WTC11 (cell line): ENCODE data around the gene NPY5R.

Experiments
- ATF1 ChIP-seq: sonication (generic); formaldehyde crosslinking; IDR thresholded peaks from 2 replicates; pipeline ENCODE4 v1.8.1; 2023; ENCODE audit warnings: mild to moderate bottlenecking, moderate library complexity, missing genetic modification reagents
- ELF4 ChIP-seq: sonication (generic); formaldehyde crosslinking; IDR thresholded peaks from 2 replicates; pipeline ENCODE4 v1.8.1; 2022; ENCODE audit warnings: low read depth, mild to moderate bottlenecking, moderate library complexity, missing genetic modification reagents
- KAT7 ChIP-seq: sonication (generic); formaldehyde crosslinking; IDR thresholded peaks from 2 replicates; pipeline ENCODE4 v1.8.1; 2023; ENCODE audit warnings: missing genetic modification reagents, mild to moderate bottlenecking, borderline replicate concordance
- NR2C2 ChIP-seq: sonication (generic); formaldehyde crosslinking; IDR thresholded peaks from 2 replicates; pipeline ENCODE4 v1.8.0; 2022; ENCODE audit warnings: mild to moderate bottlenecking, missing genetic modification reagents
- SP1 ChIP-seq: sonication (generic); formaldehyde crosslinking; conservative IDR thresholded peaks from 2 replicates; pipeline ENCODE4 v1.8.1; 2022; ENCODE audit warnings: missing genetic modification reagents
- TF ChIP-seq, protein P1 (sequence below): fragments of 200-600 bp; IDR thresholded peaks from 2 replicates; pipeline ENCODE4 v1.8.0; 2022; ENCODE audit warnings: antibody characterized with exemption
- TF ChIP-seq, protein P2 (sequence below): sonication (generic); formaldehyde crosslinking; IDR thresholded peaks from 2 replicates; pipeline ENCODE4 v1.8.0; 2022; ENCODE audit warnings: mild to moderate bottlenecking, missing genetic modification reagents
- TF ChIP-seq, protein P3 (sequence below): sonication (generic); formaldehyde crosslinking; IDR thresholded peaks from 2 replicates; pipeline ENCODE4 v1.8.0; 2023; ENCODE audit warnings: missing genetic modification reagents, mild to moderate bottlenecking, borderline replicate concordance
- TF ChIP-seq, protein P4 (sequence below): sonication (generic); formaldehyde crosslinking; IDR thresholded peaks from 2 replicates; pipeline ENCODE4 v1.8.0; 2022; ENCODE audit warnings: mild to moderate bottlenecking, missing genetic modification reagents
- TF ChIP-seq, protein P5 (sequence below): sonication (generic); formaldehyde crosslinking; IDR thresholded peaks from 2 replicates; pipeline ENCODE4 v1.8.1; 2022; ENCODE audit warnings: mild to moderate bottlenecking, missing genetic modification reagents, moderate library complexity, borderline replicate concordance

DNA sequence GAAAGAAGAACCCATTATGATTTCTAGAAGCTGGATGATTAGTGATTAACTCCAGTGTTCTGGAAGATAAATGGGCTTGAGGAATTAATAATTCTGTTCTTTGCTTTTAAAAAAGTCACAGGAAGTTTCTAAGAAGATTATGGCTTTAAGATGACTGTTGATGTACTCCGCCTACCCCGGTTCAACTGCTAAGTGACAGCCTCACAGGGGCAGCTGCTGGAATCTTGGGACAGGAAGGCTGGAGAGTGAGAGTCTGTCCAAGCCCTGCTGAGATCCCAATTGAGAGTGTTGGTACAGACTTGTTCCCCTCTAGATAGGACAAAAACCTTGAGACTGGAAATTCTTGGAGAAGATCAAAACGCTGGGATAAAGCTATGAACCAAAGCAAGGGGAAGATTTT, 48.6 kb upstream of the NPY5R start:
- TF ChIP-seq, protein P1, sequence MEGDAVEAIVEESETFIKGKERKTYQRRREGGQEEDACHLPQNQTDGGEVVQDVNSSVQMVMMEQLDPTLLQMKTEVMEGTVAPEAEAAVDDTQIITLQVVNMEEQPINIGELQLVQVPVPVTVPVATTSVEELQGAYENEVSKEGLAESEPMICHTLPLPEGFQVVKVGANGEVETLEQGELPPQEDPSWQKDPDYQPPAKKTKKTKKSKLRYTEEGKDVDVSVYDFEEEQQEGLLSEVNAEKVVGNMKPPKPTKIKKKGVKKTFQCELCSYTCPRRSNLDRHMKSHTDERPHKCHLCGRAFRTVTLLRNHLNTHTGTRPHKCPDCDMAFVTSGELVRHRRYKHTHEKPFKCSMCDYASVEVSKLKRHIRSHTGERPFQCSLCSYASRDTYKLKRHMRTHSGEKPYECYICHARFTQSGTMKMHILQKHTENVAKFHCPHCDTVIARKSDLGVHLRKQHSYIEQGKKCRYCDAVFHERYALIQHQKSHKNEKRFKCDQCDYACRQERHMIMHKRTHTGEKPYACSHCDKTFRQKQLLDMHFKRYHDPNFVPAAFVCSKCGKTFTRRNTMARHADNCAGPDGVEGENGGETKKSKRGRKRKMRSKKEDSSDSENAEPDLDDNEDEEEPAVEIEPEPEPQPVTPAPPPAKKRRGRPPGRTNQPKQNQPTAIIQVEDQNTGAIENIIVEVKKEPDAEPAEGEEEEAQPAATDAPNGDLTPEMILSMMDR, result no peak
- TF ChIP-seq KAT7 (CRISPR knock-in tag) (no peak), SP1 (CRISPR knock-in tag) (no peak), ELF4 (no peak), ATF1 (CRISPR knock-in tag) (no peak), NR2C2 (CRISPR knock-in tag) (no peak)
- TF ChIP-seq, protein P2, sequence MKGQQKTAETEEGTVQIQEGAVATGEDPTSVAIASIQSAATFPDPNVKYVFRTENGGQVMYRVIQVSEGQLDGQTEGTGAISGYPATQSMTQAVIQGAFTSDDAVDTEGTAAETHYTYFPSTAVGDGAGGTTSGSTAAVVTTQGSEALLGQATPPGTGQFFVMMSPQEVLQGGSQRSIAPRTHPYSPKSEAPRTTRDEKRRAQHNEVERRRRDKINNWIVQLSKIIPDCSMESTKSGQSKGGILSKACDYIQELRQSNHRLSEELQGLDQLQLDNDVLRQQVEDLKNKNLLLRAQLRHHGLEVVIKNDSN (CRISPR knock-in tag), result no peak
- TF ChIP-seq, protein P3, sequence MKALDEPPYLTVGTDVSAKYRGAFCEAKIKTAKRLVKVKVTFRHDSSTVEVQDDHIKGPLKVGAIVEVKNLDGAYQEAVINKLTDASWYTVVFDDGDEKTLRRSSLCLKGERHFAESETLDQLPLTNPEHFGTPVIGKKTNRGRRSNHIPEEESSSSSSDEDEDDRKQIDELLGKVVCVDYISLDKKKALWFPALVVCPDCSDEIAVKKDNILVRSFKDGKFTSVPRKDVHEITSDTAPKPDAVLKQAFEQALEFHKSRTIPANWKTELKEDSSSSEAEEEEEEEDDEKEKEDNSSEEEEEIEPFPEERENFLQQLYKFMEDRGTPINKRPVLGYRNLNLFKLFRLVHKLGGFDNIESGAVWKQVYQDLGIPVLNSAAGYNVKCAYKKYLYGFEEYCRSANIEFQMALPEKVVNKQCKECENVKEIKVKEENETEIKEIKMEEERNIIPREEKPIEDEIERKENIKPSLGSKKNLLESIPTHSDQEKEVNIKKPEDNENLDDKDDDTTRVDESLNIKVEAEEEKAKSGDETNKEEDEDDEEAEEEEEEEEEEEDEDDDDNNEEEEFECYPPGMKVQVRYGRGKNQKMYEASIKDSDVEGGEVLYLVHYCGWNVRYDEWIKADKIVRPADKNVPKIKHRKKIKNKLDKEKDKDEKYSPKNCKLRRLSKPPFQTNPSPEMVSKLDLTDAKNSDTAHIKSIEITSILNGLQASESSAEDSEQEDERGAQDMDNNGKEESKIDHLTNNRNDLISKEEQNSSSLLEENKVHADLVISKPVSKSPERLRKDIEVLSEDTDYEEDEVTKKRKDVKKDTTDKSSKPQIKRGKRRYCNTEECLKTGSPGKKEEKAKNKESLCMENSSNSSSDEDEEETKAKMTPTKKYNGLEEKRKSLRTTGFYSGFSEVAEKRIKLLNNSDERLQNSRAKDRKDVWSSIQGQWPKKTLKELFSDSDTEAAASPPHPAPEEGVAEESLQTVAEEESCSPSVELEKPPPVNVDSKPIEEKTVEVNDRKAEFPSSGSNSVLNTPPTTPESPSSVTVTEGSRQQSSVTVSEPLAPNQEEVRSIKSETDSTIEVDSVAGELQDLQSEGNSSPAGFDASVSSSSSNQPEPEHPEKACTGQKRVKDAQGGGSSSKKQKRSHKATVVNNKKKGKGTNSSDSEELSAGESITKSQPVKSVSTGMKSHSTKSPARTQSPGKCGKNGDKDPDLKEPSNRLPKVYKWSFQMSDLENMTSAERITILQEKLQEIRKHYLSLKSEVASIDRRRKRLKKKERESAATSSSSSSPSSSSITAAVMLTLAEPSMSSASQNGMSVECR, result no peak
- TF ChIP-seq, protein P4, sequence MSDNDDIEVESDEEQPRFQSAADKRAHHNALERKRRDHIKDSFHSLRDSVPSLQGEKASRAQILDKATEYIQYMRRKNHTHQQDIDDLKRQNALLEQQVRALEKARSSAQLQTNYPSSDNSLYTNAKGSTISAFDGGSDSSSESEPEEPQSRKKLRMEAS (CRISPR knock-in tag), result no peak
- TF ChIP-seq, protein P5, sequence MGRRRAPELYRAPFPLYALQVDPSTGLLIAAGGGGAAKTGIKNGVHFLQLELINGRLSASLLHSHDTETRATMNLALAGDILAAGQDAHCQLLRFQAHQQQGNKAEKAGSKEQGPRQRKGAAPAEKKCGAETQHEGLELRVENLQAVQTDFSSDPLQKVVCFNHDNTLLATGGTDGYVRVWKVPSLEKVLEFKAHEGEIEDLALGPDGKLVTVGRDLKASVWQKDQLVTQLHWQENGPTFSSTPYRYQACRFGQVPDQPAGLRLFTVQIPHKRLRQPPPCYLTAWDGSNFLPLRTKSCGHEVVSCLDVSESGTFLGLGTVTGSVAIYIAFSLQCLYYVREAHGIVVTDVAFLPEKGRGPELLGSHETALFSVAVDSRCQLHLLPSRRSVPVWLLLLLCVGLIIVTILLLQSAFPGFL (CRISPR knock-in tag), result no peak
